GM12891 (cell line): Measurements from ENCODE around the gene C5orf24.
"Not testable (repeated sequence)": the region's sequence is repeated elsewhere in the genome, so short reads cannot be mapped to it uniquely, and the experiment has no call there.

Experiments used
- PAX5 ChIP-seq: IDR thresholded peaks from 2 replicates; pipeline ENCODE4 v1.6.1; 2011; ENCODE audit warnings: low read length, moderate library complexity, mild to moderate bottlenecking; ENCODE audit not compliant: insufficient read depth, severe bottlenecking
- POLR2A ChIP-seq: IDR thresholded peaks from 2 replicates; pipeline ENCODE4 v1.6.1; 2011; ENCODE audit warnings: low read depth, low read length, control low read depth
- POLR2AphosphoS5 ChIP-seq: IDR thresholded peaks from 2 replicates; pipeline ENCODE4 v1.6.1; 2011; ENCODE audit warnings: low read depth, low read length, control low read depth

DNA sequence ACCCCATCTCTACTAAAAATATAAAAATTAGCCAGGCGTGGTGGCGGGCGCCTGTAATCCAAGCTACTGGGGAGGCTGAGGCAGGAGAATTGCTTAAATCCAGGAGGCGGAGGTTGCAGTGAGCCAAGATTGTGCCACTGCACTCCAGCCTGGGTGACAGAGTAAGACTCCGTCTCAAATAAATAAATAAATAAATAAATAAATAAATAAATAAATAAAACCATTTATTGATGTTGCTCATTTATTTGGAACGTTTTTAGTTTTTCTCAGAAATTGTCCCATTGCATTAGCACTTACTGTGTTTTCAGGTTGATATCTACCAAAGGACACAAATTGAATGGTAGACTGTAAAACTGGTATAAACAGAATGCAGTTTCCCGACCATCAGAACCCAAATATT is 10.7 kb downstream of the C5orf24 start:
- not testable (repeated sequence) for TF ChIP-seq POLR2A, PAX5, POLR2AphosphoS5
